OCI-LY1 (cell line): ENCODE results near the gene MEG3.

ENCODE experiments used
- CTCF ChIP-seq: fragments of 200-600 bp; sonication (generic), shearing (Covaris generic); IDR thresholded peaks from 2 replicates; pipeline ENCODE4 v1.5.1; 2017; ENCODE audit warnings: mild to moderate bottlenecking, antibody characterized with exemption, low read length, moderate library complexity, mixed read lengths
- EZH2 ChIP-seq: fragments of 200-600 bp; sonication (generic), shearing (Covaris generic); IDR thresholded peaks from 2 replicates; pipeline ENCODE4 v1.8.0; 2017; ENCODE audit warnings: borderline replicate concordance, mixed run types, mild to moderate bottlenecking, antibody characterized with exemption, low read length, moderate library complexity, mixed read lengths

- TF ChIP-seq EZH2 (no peak), CTCF (no peak)
Observed at GRCh38 chr14:100820957-100821356, 5.0 kb upstream of the MEG3 start.
